Naive B cell (primary cell): ENCODE data around the gene VWA3B. TPM values are rescaled to one million over a fixed set of nuclear protein-coding genes. Genes with fewer than 3 reads are reported as not detected.

ENCODE experiments used
- ATAC-seq, 2 donors: fragments of 150-1000 bp; cut with Tn5 transposase; 2 replicates each; pipeline ENCODE4 v1.10.0; 2021; ENCODE audit warnings: low read depth in 2 of 2, mild to moderate bottlenecking in 2 of 2, moderate library complexity in 2 of 2
- DNase-seq: peaks from one replicate; pipeline ENCODE4 v3.0.0; 2022
- H3K27ac Mint-ChIP-seq, 6 donors: one replicate each; pipeline ENCODE4 v1.8.0; 2020 to 2022; ENCODE audit warnings: mild to moderate bottlenecking in 6 of 6, mixed read lengths in 6 of 6, moderate library complexity in 5 of 6, inconsistent platforms in 2 of 6
- H3K27me3 Mint-ChIP-seq, 3 donors: one replicate each; pipeline ENCODE4 v1.8.0; 2021 to 2022; ENCODE audit warnings: mixed read lengths in 3 of 3, mild to moderate bottlenecking in 1 of 3
- H3K36me3 Mint-ChIP-seq, 2 donors: one replicate each; pipeline ENCODE4 v1.8.0; 2020 to 2022; ENCODE audit warnings: mixed read lengths in 2 of 2, inconsistent platforms in 1 of 2, mild to moderate bottlenecking in 1 of 2
- H3K4me1 Mint-ChIP-seq, 3 donors: one replicate each; pipeline ENCODE4 v1.8.0; 2020 to 2022; ENCODE audit warnings: mixed read lengths in 3 of 3, inconsistent platforms in 1 of 3, mild to moderate bottlenecking in 1 of 3, moderate library complexity in 1 of 3
- H3K4me3 Mint-ChIP-seq, 8 donors: one replicate each; pipeline ENCODE4 v1.8.0; 2020 to 2022; ENCODE audit warnings: mild to moderate bottlenecking in 8 of 8, mixed read lengths in 8 of 8, moderate library complexity in 8 of 8, inconsistent platforms in 2 of 8
- H3K9me3 Mint-ChIP-seq, 7 donors: one replicate each; pipeline ENCODE4 v1.8.0; 2020 to 2022; ENCODE audit warnings: mixed read lengths in 7 of 7, mild to moderate bottlenecking in 5 of 7, inconsistent platforms in 2 of 7, moderate library complexity in 1 of 7
- polyA plus RNA-seq, 6 donors: library from polyadenylated mRNA; unstranded; fragments of 300-500 nt; fragmentation: Illumina TruSeq; gene quantifications; one replicate each; pipeline ENCODE4 v1.2.3, GENCODE V29; 2021; ENCODE audit warnings: low read depth in 6 of 6

VWA3B gene
- polyA plus RNA-seq, 6 donors from 2014 or later, result not detected

GRCh38 chr2:98148595-98149332 lies 61.8 kb downstream of the VWA3B start:
- no peak for ATAC-seq
- Mint-ChIP-seq H3K9me3 (peaks cover 3 to 26% (median 8%) of the 10 kb centered on the region in 7 donors), H3K4me3 (no peak overlapping the region), H3K27ac (no peak overlapping the region), H3K4me1 (no peaks in the 10 kb centered on the region), H3K27me3 (peaks cover 6 to 7% (median 6%) of the 10 kb centered on the region in 3 donors), H3K36me3 (peaks cover 0 to 8% of the 10 kb centered on the region in 2 donors)
- DNase-seq, result no peak

GRCh38 chr2:98149333-98149697 lies 62.3 kb downstream of the VWA3B start:
- Mint-ChIP-seq H3K9me3 (peaks cover 3 to 26% (median 8%) of the 10 kb centered on the region in 7 donors), H3K4me1 (no peaks in the 10 kb centered on the region), H3K27ac (no peak overlapping the region), H3K36me3 (peaks cover 0 to 8% of the 10 kb centered on the region in 2 donors), H3K27me3 (peaks cover 6 to 7% (median 6%) of the 10 kb centered on the region in 3 donors), H3K4me3 (no peak overlapping the region)
- DNase-seq (no peak), ATAC-seq (no peak)

GRCh38 chr2:98153481-98153880 lies 66.5 kb downstream of the VWA3B start:
- Mint-ChIP-seq H3K4me3 (no peak overlapping the region), H3K36me3 (no peaks in the 10 kb centered on the region)
- no peak for ATAC-seq

GRCh38 chr2:98155291-98155690 lies 68.3 kb downstream of the VWA3B start:
- Mint-ChIP-seq H3K36me3 (no peaks in the 10 kb centered on the region), H3K4me1 (peaks cover 0 to 5% (median 2%) of the 10 kb centered on the region in 3 donors), H3K27ac (no peak overlapping the region), H3K9me3 (no peaks in the 10 kb centered on the region), H3K27me3 (peaks cover 0 to 11% (median 0%) of the 10 kb centered on the region in 3 donors), H3K4me3 (no peak overlapping the region)
- no peak for ATAC-seq
- DNase-seq, result no peak

More at GRCh38 chr2:98153481-98153880, 66.5 kb downstream of the VWA3B start:
- no peak overlapping the region for H3K27ac Mint-ChIP-seq
- no peak for DNase-seq
- peaks cover 0 to 3% (median 2%) of the 10 kb centered on the region in 3 donors for H3K4me1 Mint-ChIP-seq
- H3K9me3 Mint-ChIP-seq, result peaks cover 0 to 13% (median 2%) of the 10 kb centered on the region in 7 donors
- peaks cover 0 to 10% (median 3%) of the 10 kb centered on the region in 3 donors for H3K27me3 Mint-ChIP-seq

- no peak for ATAC-seq
- Mint-ChIP-seq H3K4me1 (peaks cover 0 to 5% (median 2%) of the 10 kb centered on the region in 3 donors), H3K9me3 (no peaks in the 10 kb centered on the region), H3K4me3 (no peak overlapping the region), H3K27me3 (peaks cover 0 to 11% (median 0%) of the 10 kb centered on the region in 3 donors), H3K27ac (peak overlapping the region in 1 of 6 donors; percentile 67), H3K36me3 (no peaks in the 10 kb centered on the region)
- DNase-seq, result no peak
Observed at GRCh38 chr2:98155716-98156115, 68.7 kb downstream of the VWA3B start.

- ATAC-seq, result no peak
- no peak overlapping the region for H3K4me3 Mint-ChIP-seq
- H3K27ac Mint-ChIP-seq, result no peak overlapping the region
- no peaks in the 10 kb centered on the region for H3K36me3 Mint-ChIP-seq
- peaks cover 0 to 5% (median 2%) of the 10 kb centered on the region in 3 donors for H3K4me1 Mint-ChIP-seq
- peaks cover 0 to 14% (median 0%) of the 10 kb centered on the region in 3 donors for H3K27me3 Mint-ChIP-seq
- no peak for DNase-seq
- no peaks in the 10 kb centered on the region for H3K9me3 Mint-ChIP-seq
Observed at GRCh38 chr2:98156304-98156703, 69.3 kb downstream of the VWA3B start.

- Mint-ChIP-seq H3K27me3 (peaks cover 0 to 17% (median 0%) of the 10 kb centered on the region in 3 donors), H3K36me3 (no peaks in the 10 kb centered on the region), H3K9me3 (no peaks in the 10 kb centered on the region), H3K4me3 (no peak overlapping the region), H3K4me1 (peaks cover 0 to 5% (median 2%) of the 10 kb centered on the region in 3 donors), H3K27ac (peak overlapping the region in 1 of 6 donors; percentile 37)
- DNase-seq, result no peak
- no peak for ATAC-seq
Observed at GRCh38 chr2:98157557-98157956, 70.6 kb downstream of the VWA3B start.

GRCh38 chr2:98158305-98158704 lies 71.3 kb downstream of the VWA3B start:
- H3K27ac Mint-ChIP-seq, result no peak overlapping the region
- H3K4me1 Mint-ChIP-seq, result peaks cover 0 to 5% (median 2%) of the 10 kb centered on the region in 3 donors
- H3K9me3 Mint-ChIP-seq, result no peaks in the 10 kb centered on the region
- no peak for DNase-seq
- H3K4me3 Mint-ChIP-seq, result no peak overlapping the region
- no peaks in the 10 kb centered on the region for H3K36me3 Mint-ChIP-seq
- no peak for ATAC-seq
- peaks cover 0 to 21% (median 2%) of the 10 kb centered on the region in 3 donors for H3K27me3 Mint-ChIP-seq

- Mint-ChIP-seq H3K4me3 (no peak overlapping the region), H3K27ac (no peak overlapping the region), H3K36me3 (no peaks in the 10 kb centered on the region), H3K4me1 (peaks cover 0 to 5% (median 2%) of the 10 kb centered on the region in 3 donors), H3K27me3 (peaks cover 4 to 27% (median 15%) of the 10 kb centered on the region in 3 donors), H3K9me3 (no peaks in the 10 kb centered on the region)
- ATAC-seq (no peak), DNase-seq (no peak)
Observed at GRCh38 chr2:98160554-98160953, 73.6 kb downstream of the VWA3B start.

- Mint-ChIP-seq H3K4me3 (no peak overlapping the region), H3K4me1 (peaks cover 0 to 5% (median 2%) of the 10 kb centered on the region in 3 donors), H3K36me3 (no peaks in the 10 kb centered on the region), H3K9me3 (no peaks in the 10 kb centered on the region), H3K27me3 (peaks cover 4 to 28% (median 17%) of the 10 kb centered on the region in 3 donors), H3K27ac (no peak overlapping the region)
- ATAC-seq (no peak), DNase-seq (no peak)
Observed at GRCh38 chr2:98161186-98161585, 74.2 kb downstream of the VWA3B start.

GRCh38 chr2:98164256-98164655 lies 77.3 kb downstream of the VWA3B start:
- peaks cover 4 to 36% (median 24%) of the 10 kb centered on the region in 3 donors for H3K27me3 Mint-ChIP-seq
- no peaks in the 10 kb centered on the region for H3K9me3 Mint-ChIP-seq
- DNase-seq (no peak), ATAC-seq (no peak)
- no peak overlapping the region for H3K27ac Mint-ChIP-seq
- no peaks in the 10 kb centered on the region for H3K36me3 Mint-ChIP-seq
- no peak overlapping the region for H3K4me3 Mint-ChIP-seq
- H3K4me1 Mint-ChIP-seq, result peaks cover 0 to 2% (median 0%) of the 10 kb centered on the region in 3 donors

- no peak for ATAC-seq
- Mint-ChIP-seq H3K4me3 (no peak overlapping the region), H3K36me3 (no peaks in the 10 kb centered on the region), H3K27ac (no peak overlapping the region), H3K4me1 (peaks cover 0 to 4% (median 0%) of the 10 kb centered on the region in 3 donors), H3K27me3 (peaks cover 8 to 48% (median 30%) of the 10 kb centered on the region in 3 donors), H3K9me3 (peaks cover 0 to 1% (median 0%) of the 10 kb centered on the region in 7 donors)
- no peak for DNase-seq
Observed at GRCh38 chr2:98165516-98166071, 78.6 kb downstream of the VWA3B start.

- H3K4me1 Mint-ChIP-seq, result peaks cover 0 to 4% (median 0%) of the 10 kb centered on the region in 3 donors
- peaks cover 26 to 62% (median 39%) of the 10 kb centered on the region in 3 donors for H3K27me3 Mint-ChIP-seq
- no peak for DNase-seq
- ATAC-seq, result no peak
- H3K9me3 Mint-ChIP-seq, result peaks cover 0 to 4% (median 2%) of the 10 kb centered on the region in 7 donors
- H3K4me3 Mint-ChIP-seq, result no peak overlapping the region
- H3K36me3 Mint-ChIP-seq, result peaks cover 0 to 8% of the 10 kb centered on the region in 2 donors
- H3K27ac Mint-ChIP-seq, result no peak overlapping the region
Observed at GRCh38 chr2:98167916-98168315, 80.9 kb downstream of the VWA3B start.

GRCh38 chr2:98170076-98170475 lies 83.1 kb downstream of the VWA3B start:
- H3K27ac Mint-ChIP-seq, result peak overlapping the region in 1 of 6 donors; percentile 70
- H3K4me3 Mint-ChIP-seq, result no peak overlapping the region
- ATAC-seq (no peak), DNase-seq (no peak)
- peaks cover 0 to 8% of the 10 kb centered on the region in 2 donors for H3K36me3 Mint-ChIP-seq
- peaks cover 0 to 4% (median 2%) of the 10 kb centered on the region in 7 donors for H3K9me3 Mint-ChIP-seq
- H3K4me1 Mint-ChIP-seq, result peaks cover 0 to 5% (median 0%) of the 10 kb centered on the region in 3 donors
- H3K27me3 Mint-ChIP-seq, result peaks cover 31 to 52% (median 38%) of the 10 kb centered on the region in 3 donors
